Measurements from ENCODE around the gene ALG14.
"Not testable (repeated sequence)": the region's sequence is repeated elsewhere in the genome, so short reads cannot be mapped to it uniquely, and the experiment has no call there.

Gene ALG14

GRCh38 chr1:95003433-95003738, 69.4 kb downstream of the ALG14 start:
- Histone ChIP-seq H3K36me3 (replicated peaks) (no peaks in the 10 kb centered on the region), H3K27me3 (ENCODE audit: low read depth) (no peaks in the 10 kb centered on the region), H3K4me1 (peaks cover 11% of the 10 kb centered on the region), H3K9me3 (no peaks in the 10 kb centered on the region), H3K4me3 (no peak overlapping the region)
- in situ Hi-C loops (cut with MboI; ENCODE audit: low sequenced_read_pairs): no loop called here
- DNase-seq (ENCODE audit: low spot score in 2 of 2): no peak

DNA sequence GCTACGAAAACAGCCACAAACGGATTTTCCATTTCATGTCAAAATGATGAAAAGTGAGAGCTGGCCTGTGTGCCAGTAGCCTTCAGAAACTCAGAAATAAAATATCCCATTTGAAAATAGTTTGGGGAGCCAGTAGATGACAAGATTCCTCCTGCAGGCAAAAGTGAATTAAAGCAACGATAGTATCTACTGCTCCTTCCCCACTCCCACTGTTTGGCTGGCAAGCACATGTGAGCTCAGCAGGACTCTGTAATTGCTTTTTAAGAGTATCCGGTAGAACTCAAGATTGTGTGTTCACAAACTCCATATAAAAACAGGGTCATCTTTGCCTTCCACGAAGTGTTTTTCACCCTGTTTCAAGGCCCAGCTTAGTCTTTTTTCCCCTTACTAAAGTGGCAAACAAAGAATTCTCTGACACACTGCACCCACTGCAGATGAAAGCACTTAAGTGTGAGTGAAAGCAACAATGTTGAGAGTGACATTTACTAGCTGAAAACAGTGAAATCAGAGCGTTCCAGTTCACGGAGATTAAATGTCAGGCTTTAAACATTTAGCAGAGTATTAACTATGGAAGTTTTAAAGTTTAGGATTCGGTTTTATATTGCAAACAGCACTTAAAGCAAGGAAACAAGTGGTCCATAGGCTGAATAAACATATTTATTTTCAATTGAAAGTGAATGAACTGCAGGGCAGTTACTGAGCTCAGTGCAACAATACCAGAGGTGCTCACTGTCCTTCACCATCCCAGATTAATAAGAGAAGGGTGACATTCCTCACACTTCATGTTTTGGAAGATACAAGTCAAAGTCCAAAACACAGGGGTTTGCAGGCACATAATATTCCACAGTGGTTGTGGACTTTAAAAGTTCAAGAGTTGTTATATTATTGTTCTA, 70.0 kb downstream of the ALG14 start:
- no peaks in the 10 kb centered on the region for H3K36me3 ChIP-seq (replicated peaks)
- in situ Hi-C loops (cut with MboI; ENCODE audit: low sequenced_read_pairs): no loop called here
- peaks cover 11% of the 10 kb centered on the region for H3K4me1 ChIP-seq
- no peaks in the 10 kb centered on the region for H3K9me3 ChIP-seq
- peak; percentile 31 to 77 for DNase-seq (ENCODE audit: low spot score in 2 of 2)
- H3K27me3 ChIP-seq (ENCODE audit: low read depth): no peaks in the 10 kb centered on the region
- H3K4me3 ChIP-seq: no peak overlapping the region

DNA sequence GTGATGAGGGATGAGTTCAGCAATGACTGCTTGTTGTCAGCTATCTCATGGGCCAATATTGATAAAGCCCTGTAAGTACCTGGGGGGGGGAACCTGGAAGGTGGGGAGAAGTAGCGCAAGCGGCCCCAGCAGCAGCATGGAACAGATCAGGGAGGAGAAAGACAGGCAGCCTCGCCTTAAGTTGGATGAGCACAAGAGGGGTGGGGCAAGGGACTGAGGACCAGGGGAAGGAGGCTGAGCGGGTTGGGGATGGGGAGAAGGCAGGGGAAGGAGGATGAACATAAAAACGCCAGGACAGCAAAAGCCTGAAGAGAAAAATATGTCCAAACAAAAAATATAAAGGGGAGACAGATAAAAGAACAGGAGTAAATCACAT, 70.6 kb downstream of the ALG14 start:
- no peak for DNase-seq (ENCODE audit: low spot score in 2 of 2)
- Histone ChIP-seq H3K36me3 (replicated peaks) (no peaks in the 10 kb centered on the region), H3K4me1 (peaks cover 11% of the 10 kb centered on the region), H3K9me3 (no peaks in the 10 kb centered on the region), H3K4me3 (no peak overlapping the region), H3K27me3 (ENCODE audit: low read depth) (no peaks in the 10 kb centered on the region)
- in situ Hi-C loops (cut with MboI; ENCODE audit: low sequenced_read_pairs): no loop called here

GRCh38 chr1:94999456-95000131, 73.2 kb downstream of the ALG14 start:
- Histone ChIP-seq H3K36me3 (replicated peaks) (no peaks in the 10 kb centered on the region), H3K4me3 (no peak overlapping the region), H3K27me3 (ENCODE audit: low read depth) (no peaks in the 10 kb centered on the region), H3K4me1 (peaks cover 11% of the 10 kb centered on the region), H3K9me3 (no peaks in the 10 kb centered on the region)
- no peak for DNase-seq (ENCODE audit: low spot score in 2 of 2)
- in situ Hi-C loops (cut with MboI; ENCODE audit: low sequenced_read_pairs): no loop called here

DNA sequence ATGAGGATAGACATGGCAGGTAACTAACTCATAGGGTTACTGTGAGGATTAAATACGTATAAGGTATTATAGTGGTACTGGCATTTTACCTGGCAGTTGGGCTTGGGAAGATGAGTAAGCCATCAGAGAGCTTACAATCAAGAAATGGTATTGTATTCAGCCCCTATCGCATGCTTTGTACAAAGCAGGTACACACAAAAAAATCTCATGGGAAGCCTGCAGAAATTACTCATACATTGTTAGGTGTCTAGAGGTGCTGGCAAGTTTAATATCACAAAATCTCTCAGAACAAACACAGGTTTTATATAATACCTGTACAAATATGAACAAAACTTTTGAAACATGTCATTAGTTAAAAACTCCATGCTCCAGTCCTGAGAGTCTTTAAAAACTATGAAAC, 74.0 kb downstream of the ALG14 start:
- DNase-seq (ENCODE audit: low spot score in 2 of 2): no peak
- Histone ChIP-seq H3K27me3 (ENCODE audit: low read depth) (no peaks in the 10 kb centered on the region), H3K36me3 (replicated peaks) (no peaks in the 10 kb centered on the region), H3K4me3 (no peak overlapping the region), H3K9me3 (no peaks in the 10 kb centered on the region), H3K4me1 (peaks cover 16% of the 10 kb centered on the region)
- in situ Hi-C loops (cut with MboI; ENCODE audit: low sequenced_read_pairs): no loop called here

DNA sequence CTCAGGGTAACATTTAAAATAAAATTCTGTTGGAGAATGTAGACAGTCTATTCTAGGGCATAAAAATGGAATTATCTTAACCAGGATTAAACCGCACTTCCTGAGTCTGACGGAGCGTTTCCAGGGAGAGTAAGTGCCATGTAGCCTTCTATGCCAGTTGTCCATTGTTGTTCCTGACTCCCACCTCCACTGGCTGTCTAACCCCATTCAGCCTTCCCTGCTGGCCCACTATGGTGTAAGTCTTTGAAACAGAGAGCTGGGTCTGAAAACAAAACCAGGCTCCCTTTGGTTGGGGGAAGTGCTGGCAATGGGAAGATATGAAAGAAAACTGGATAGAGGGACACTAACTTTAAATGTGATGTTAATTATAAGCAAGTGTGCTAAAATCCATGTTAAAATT, 74.6 kb downstream of the ALG14 start:
- no peak for DNase-seq (ENCODE audit: low spot score in 2 of 2)
- Histone ChIP-seq H3K4me1 (peaks cover 15% of the 10 kb centered on the region), H3K4me3 (no peak overlapping the region), H3K9me3 (no peaks in the 10 kb centered on the region), H3K36me3 (replicated peaks) (no peaks in the 10 kb centered on the region), H3K27me3 (ENCODE audit: low read depth) (no peaks in the 10 kb centered on the region)
- in situ Hi-C loops (cut with MboI; ENCODE audit: low sequenced_read_pairs): no loop called here

GRCh38 chr1:94995536-94995935, 77.2 kb downstream of the ALG14 start:
- in situ Hi-C loops (cut with MboI; ENCODE audit: low sequenced_read_pairs): not testable (repeated sequence)

GRCh38 chr1:94994805-94995204, 77.9 kb downstream of the ALG14 start:
- Histone ChIP-seq H3K27me3 (ENCODE audit: low read depth) (no peaks in the 10 kb centered on the region), H3K4me1 (peaks cover 15% of the 10 kb centered on the region), H3K4me3 (no peak overlapping the region), H3K36me3 (replicated peaks) (no peaks in the 10 kb centered on the region), H3K9me3 (no peaks in the 10 kb centered on the region)
- in situ Hi-C loops (cut with MboI; ENCODE audit: low sequenced_read_pairs): no loop called here
- DNase-seq (ENCODE audit: low spot score in 2 of 2): no peak

More at GRCh38 chr1:94995536-94995935, 77.2 kb downstream of the ALG14 start:
- H3K27me3 ChIP-seq (ENCODE audit: low read depth); H3K36me3 ChIP-seq (replicated peaks); H3K4me3 ChIP-seq; H3K4me1 ChIP-seq; DNase-seq (ENCODE audit: low spot score in 2 of 2); H3K9me3 ChIP-seq: not testable (repeated sequence)

DNA sequence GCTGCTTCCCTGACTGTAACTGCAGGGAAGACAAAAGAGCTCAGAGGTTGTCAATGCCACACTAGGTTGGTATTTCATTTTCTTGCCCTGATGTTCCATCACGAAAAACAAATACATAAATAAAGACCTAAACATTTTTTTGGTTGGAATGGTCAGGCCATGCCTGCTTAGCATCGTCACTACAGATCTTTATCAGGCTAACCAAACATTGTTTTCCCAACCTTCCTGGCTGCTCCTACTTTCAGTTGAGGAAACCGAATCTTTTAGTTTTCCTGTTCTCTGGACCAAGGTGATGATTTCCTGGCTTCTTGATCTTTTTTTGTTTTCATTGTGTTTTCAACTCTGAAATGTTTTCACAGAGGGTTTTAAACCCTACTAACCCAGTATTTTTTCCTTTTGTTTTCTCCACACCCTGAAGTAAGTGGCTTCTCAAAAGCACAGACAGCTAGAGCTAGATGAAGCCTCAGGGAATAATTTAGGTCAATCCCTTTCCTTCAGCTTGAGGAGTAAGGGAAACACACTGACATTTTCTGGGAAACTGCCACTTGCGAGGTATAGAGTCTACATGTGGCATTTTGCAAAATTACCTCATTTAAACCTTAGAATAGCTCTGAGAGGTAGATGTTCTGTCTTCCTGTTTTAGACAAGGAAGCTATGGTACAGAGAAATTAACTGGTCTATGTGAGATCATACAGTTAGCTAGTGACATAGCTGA, 78.7 kb downstream of the ALG14 start:
- no peak for DNase-seq (ENCODE audit: low spot score in 2 of 2)
- Histone ChIP-seq H3K4me3 (no peak overlapping the region), H3K27me3 (ENCODE audit: low read depth) (no peaks in the 10 kb centered on the region), H3K4me1 (peaks cover 22% of the 10 kb centered on the region), H3K9me3 (no peaks in the 10 kb centered on the region), H3K36me3 (replicated peaks) (no peaks in the 10 kb centered on the region)
- in situ Hi-C loops (cut with MboI; ENCODE audit: low sequenced_read_pairs): no loop called here

DNA sequence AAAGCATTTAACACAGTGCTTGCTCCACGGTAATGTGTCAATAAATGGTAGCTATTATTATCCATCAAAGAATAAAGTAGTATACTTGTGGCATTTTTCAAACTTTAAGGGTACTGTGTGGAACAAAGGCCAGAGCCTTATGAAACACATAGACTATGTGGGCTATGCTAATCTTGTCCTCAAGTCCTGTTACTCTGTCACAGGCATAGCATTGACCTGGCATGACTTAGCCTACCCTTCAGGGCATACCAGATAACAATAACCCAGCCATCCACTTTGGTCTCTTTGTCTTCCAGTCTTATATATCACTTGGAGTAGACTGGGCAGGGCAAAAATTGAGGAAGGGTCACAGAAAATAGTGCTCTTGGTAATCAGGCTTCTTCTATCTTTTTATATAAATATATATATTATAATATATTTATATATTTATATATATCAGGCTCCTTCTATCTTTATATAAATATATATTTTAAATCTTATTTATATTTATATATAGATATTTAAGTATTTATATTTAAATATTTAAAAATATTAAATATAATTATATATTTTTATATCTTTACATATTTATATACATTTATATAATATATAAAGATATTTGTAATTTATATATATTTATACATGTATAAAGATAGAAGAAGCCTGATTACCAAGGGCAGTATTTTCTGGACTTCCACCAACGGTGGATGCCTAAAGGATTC, 79.7 kb downstream of the ALG14 start:
- H3K4me1 ChIP-seq: peaks cover 28% of the 10 kb centered on the region

DNA sequence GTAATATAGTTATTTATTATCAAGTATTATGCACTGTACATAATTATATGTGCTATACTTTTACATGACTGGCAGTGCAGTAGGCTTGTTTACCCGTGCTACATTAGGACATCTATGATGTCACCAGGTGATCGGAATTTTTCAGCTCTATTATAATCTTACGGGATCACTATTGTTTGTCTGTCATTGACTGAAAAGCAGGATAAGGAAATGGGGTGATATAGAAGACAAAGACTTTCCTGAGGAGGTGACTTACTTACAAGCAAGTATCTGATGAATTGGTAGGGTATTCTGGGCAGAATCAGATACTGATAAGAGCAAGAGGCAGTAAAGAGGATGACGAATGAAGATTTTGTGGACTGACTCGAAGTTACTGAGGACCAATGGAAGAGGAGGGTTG, 80.6 kb downstream of the ALG14 start:
- no peaks in the 10 kb centered on the region for H3K9me3 ChIP-seq
- DNase-seq (ENCODE audit: low spot score in 2 of 2): no peak
- no peaks in the 10 kb centered on the region for H3K27me3 ChIP-seq (ENCODE audit: low read depth)
- no peaks in the 10 kb centered on the region for H3K36me3 ChIP-seq (replicated peaks)
- H3K4me3 ChIP-seq: no peak overlapping the region
- in situ Hi-C loops (cut with MboI; ENCODE audit: low sequenced_read_pairs): no loop called here
- H3K4me1 ChIP-seq: peaks cover 28% of the 10 kb centered on the region

More for the DNA sequence above, 79.7 kb downstream of the ALG14 start:
- Histone ChIP-seq H3K4me3 (no peak overlapping the region), H3K27me3 (ENCODE audit: low read depth) (no peaks in the 10 kb centered on the region), H3K36me3 (replicated peaks) (no peaks in the 10 kb centered on the region), H3K9me3 (no peaks in the 10 kb centered on the region)
- in situ Hi-C loops (cut with MboI; ENCODE audit: low sequenced_read_pairs): no loop called here
- no peak for DNase-seq (ENCODE audit: low spot score in 2 of 2)

DNA sequence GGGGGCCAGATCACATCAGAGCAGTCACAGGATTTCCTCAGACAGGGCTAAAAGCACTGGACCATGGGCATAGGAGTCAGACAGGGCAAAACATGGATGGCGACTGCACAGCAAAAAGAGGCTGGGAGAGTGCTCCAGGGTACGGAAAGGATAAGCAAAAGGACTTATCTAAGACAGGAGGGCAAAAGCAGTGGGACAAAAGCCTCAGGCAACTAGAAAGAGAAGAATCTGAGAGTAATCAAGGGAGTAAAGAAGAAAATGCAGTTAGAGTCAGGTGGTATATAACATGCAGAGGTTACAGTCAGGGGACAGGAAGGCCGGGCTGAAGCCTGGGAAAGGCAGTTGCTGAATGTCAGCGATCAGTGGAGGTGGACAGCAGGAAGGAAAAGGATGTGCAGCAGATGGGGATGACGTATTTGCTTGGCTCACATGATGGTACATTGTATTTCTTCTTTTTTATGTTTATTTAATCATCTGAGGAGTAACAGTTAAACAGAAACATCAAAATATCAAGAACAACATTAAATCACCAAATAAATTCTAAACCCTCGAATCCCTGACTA, 82.8 kb downstream of the ALG14 start:
- DNase-seq (ENCODE audit: low spot score in 2 of 2): no peak
- Histone ChIP-seq H3K36me3 (replicated peaks) (no peaks in the 10 kb centered on the region), H3K27me3 (ENCODE audit: low read depth) (no peaks in the 10 kb centered on the region), H3K9me3 (no peaks in the 10 kb centered on the region), H3K4me1 (peaks cover 41% of the 10 kb centered on the region), H3K4me3 (no peak overlapping the region)
- in situ Hi-C loops (cut with MboI; ENCODE audit: low sequenced_read_pairs): no loop called here

- in situ Hi-C loops (cut with MboI; ENCODE audit: low sequenced_read_pairs): no loop called here
- Histone ChIP-seq H3K9me3 (no peaks in the 10 kb centered on the region), H3K4me3 (no peak overlapping the region), H3K36me3 (replicated peaks) (no peaks in the 10 kb centered on the region), H3K27me3 (ENCODE audit: low read depth) (no peaks in the 10 kb centered on the region), H3K4me1 (peaks cover 47% of the 10 kb centered on the region)
- peak in 1 of 2 experiments; percentile 18 for DNase-seq (ENCODE audit: low spot score in 2 of 2)
Measured at GRCh38 chr1:94989398-94989797, 83.4 kb downstream of the ALG14 start.

Measured in HAP-1 (cell line).